ENCODE data around the gene RCBTB1.

Gene RCBTB1

GRCh38 chr13:49549289-49549688 lies 36.1 kb downstream of the RCBTB1 start:
- Histone ChIP-seq H3K36me3 (ENCODE audit: insufficient read depth, low read length) (peaks cover 15% of the 10 kb centered on the region), H3K27me3 (ENCODE audit: control insufficient read depth in 1 of 2, insufficient read depth in 2 of 2, low read length in 2 of 2) (no peaks in the 10 kb centered on the region), H3K9me3 (ENCODE audit: low read length) (no peaks in the 10 kb centered on the region), H3K4me1 (ENCODE audit: insufficient read depth, low read length) (no peaks in the 10 kb centered on the region), H3K4me3 (ENCODE audit: low read depth in 1 of 2, low read length in 2 of 2) (no peak overlapping the region), H3K9ac (ENCODE audit: low read length) (no peak overlapping the region), H3K27ac (ENCODE audit: low read depth, low read length) (no peak overlapping the region)

GRCh38 chr13:49546561-49546960 lies 38.8 kb downstream of the RCBTB1 start:
- H3K4me1 ChIP-seq (ENCODE audit: insufficient read depth, low read length): no peaks in the 10 kb centered on the region
- no peaks in the 10 kb centered on the region for H3K27me3 ChIP-seq (ENCODE audit: control insufficient read depth in 1 of 2, insufficient read depth in 2 of 2, low read length in 2 of 2)
- H3K36me3 ChIP-seq (ENCODE audit: insufficient read depth, low read length): peaks cover 15% of the 10 kb centered on the region
- H3K9me3 ChIP-seq (ENCODE audit: low read length): no peaks in the 10 kb centered on the region
- no peak overlapping the region for H3K9ac ChIP-seq (ENCODE audit: low read length)
- no peak overlapping the region for H3K27ac ChIP-seq (ENCODE audit: low read depth, low read length)
- no peak overlapping the region for H3K4me3 ChIP-seq (ENCODE audit: low read depth in 1 of 2, low read length in 2 of 2)

GRCh38 chr13:49545661-49546060 lies 39.7 kb downstream of the RCBTB1 start:
- H3K9me3 ChIP-seq (ENCODE audit: low read length): no peaks in the 10 kb centered on the region

GRCh38 chr13:49543656-49544055 lies 41.7 kb downstream of the RCBTB1 start:
- no peak overlapping the region for H3K27ac ChIP-seq (ENCODE audit: low read depth, low read length)
- H3K4me3 ChIP-seq (ENCODE audit: low read depth in 1 of 2, low read length in 2 of 2): no peak overlapping the region
- no peaks in the 10 kb centered on the region for H3K9me3 ChIP-seq (ENCODE audit: low read length)
- H3K9ac ChIP-seq (ENCODE audit: low read length): no peak overlapping the region
- no peaks in the 10 kb centered on the region for H3K4me1 ChIP-seq (ENCODE audit: insufficient read depth, low read length)
- peaks cover 14% of the 10 kb centered on the region for H3K36me3 ChIP-seq (ENCODE audit: insufficient read depth, low read length)
- no peaks in the 10 kb centered on the region for H3K27me3 ChIP-seq (ENCODE audit: control insufficient read depth in 1 of 2, insufficient read depth in 2 of 2, low read length in 2 of 2)

More at GRCh38 chr13:49545661-49546060, 39.7 kb downstream of the RCBTB1 start:
- Histone ChIP-seq H3K4me3 (ENCODE audit: low read depth in 1 of 2, low read length in 2 of 2) (no peak overlapping the region), H3K36me3 (ENCODE audit: insufficient read depth, low read length) (peaks cover 12% of the 10 kb centered on the region), H3K27me3 (ENCODE audit: control insufficient read depth in 1 of 2, insufficient read depth in 2 of 2, low read length in 2 of 2) (no peaks in the 10 kb centered on the region), H3K9ac (ENCODE audit: low read length) (no peak overlapping the region), H3K27ac (ENCODE audit: low read depth, low read length) (no peak overlapping the region), H3K4me1 (ENCODE audit: insufficient read depth, low read length) (no peaks in the 10 kb centered on the region)

GRCh38 chr13:49540552-49540951 lies 44.8 kb downstream of the RCBTB1 start:
- Histone ChIP-seq H3K27ac (ENCODE audit: low read depth, low read length) (no peak overlapping the region), H3K4me1 (ENCODE audit: insufficient read depth, low read length) (no peaks in the 10 kb centered on the region), H3K36me3 (ENCODE audit: insufficient read depth, low read length) (peaks cover 8% of the 10 kb centered on the region), H3K27me3 (ENCODE audit: control insufficient read depth in 1 of 2, insufficient read depth in 2 of 2, low read length in 2 of 2) (no peaks in the 10 kb centered on the region), H3K9ac (ENCODE audit: low read length) (no peak overlapping the region), H3K4me3 (ENCODE audit: low read depth in 1 of 2, low read length in 2 of 2) (no peak overlapping the region), H3K9me3 (ENCODE audit: low read length) (no peaks in the 10 kb centered on the region)

GRCh38 chr13:49539746-49540145 lies 45.6 kb downstream of the RCBTB1 start:
- no peak overlapping the region for H3K27ac ChIP-seq (ENCODE audit: low read depth, low read length)
- no peak overlapping the region for H3K4me3 ChIP-seq (ENCODE audit: low read depth in 1 of 2, low read length in 2 of 2)
- no peaks in the 10 kb centered on the region for H3K27me3 ChIP-seq (ENCODE audit: control insufficient read depth in 1 of 2, insufficient read depth in 2 of 2, low read length in 2 of 2)
- H3K36me3 ChIP-seq (ENCODE audit: insufficient read depth, low read length): peaks cover 3% of the 10 kb centered on the region
- no peaks in the 10 kb centered on the region for H3K4me1 ChIP-seq (ENCODE audit: insufficient read depth, low read length)
- H3K9me3 ChIP-seq (ENCODE audit: low read length): no peaks in the 10 kb centered on the region
- no peak overlapping the region for H3K9ac ChIP-seq (ENCODE audit: low read length)

- no peaks in the 10 kb centered on the region for H3K27me3 ChIP-seq (ENCODE audit: control insufficient read depth in 1 of 2, insufficient read depth in 2 of 2, low read length in 2 of 2)
- H3K9ac ChIP-seq (ENCODE audit: low read length): no peak overlapping the region
- H3K36me3 ChIP-seq (ENCODE audit: insufficient read depth, low read length): peaks cover 3% of the 10 kb centered on the region
- no peak overlapping the region for H3K4me3 ChIP-seq (ENCODE audit: low read depth in 1 of 2, low read length in 2 of 2)
- no peaks in the 10 kb centered on the region for H3K9me3 ChIP-seq (ENCODE audit: low read length)
- H3K27ac ChIP-seq (ENCODE audit: low read depth, low read length): no peak overlapping the region
- H3K4me1 ChIP-seq (ENCODE audit: insufficient read depth, low read length): no peaks in the 10 kb centered on the region
Measured at GRCh38 chr13:49539313-49539712, 46.0 kb downstream of the RCBTB1 start.

GRCh38 chr13:49538404-49538803 lies 47.0 kb downstream of the RCBTB1 start:
- Histone ChIP-seq H3K4me1 (ENCODE audit: insufficient read depth, low read length) (no peaks in the 10 kb centered on the region), H3K4me3 (ENCODE audit: low read depth in 1 of 2, low read length in 2 of 2) (no peak overlapping the region), H3K9ac (ENCODE audit: low read length) (no peak overlapping the region), H3K36me3 (ENCODE audit: insufficient read depth, low read length) (peaks cover 9% of the 10 kb centered on the region), H3K9me3 (ENCODE audit: low read length) (no peaks in the 10 kb centered on the region), H3K27me3 (ENCODE audit: control insufficient read depth in 1 of 2, insufficient read depth in 2 of 2, low read length in 2 of 2) (no peaks in the 10 kb centered on the region), H3K27ac (ENCODE audit: low read depth, low read length) (no peak overlapping the region)

- H3K27ac ChIP-seq (ENCODE audit: low read depth, low read length): no peak overlapping the region
- peaks cover 13% of the 10 kb centered on the region for H3K36me3 ChIP-seq (ENCODE audit: insufficient read depth, low read length)
- H3K4me1 ChIP-seq (ENCODE audit: insufficient read depth, low read length): no peaks in the 10 kb centered on the region
- H3K4me3 ChIP-seq (ENCODE audit: low read depth in 1 of 2, low read length in 2 of 2): no peak overlapping the region
- no peaks in the 10 kb centered on the region for H3K9me3 ChIP-seq (ENCODE audit: low read length)
- H3K9ac ChIP-seq (ENCODE audit: low read length): no peak overlapping the region
- no peaks in the 10 kb centered on the region for H3K27me3 ChIP-seq (ENCODE audit: control insufficient read depth in 1 of 2, insufficient read depth in 2 of 2, low read length in 2 of 2)
Measured at GRCh38 chr13:49536144-49536873, 49.0 kb downstream of the RCBTB1 start.

GRCh38 chr13:49533591-49534269 lies 51.6 kb downstream of the RCBTB1 start:
- Histone ChIP-seq H3K4me1 (ENCODE audit: insufficient read depth, low read length) (no peaks in the 10 kb centered on the region), H3K27me3 (ENCODE audit: control insufficient read depth in 1 of 2, insufficient read depth in 2 of 2, low read length in 2 of 2) (no peaks in the 10 kb centered on the region), H3K9ac (ENCODE audit: low read length) (no peak overlapping the region), H3K36me3 (ENCODE audit: insufficient read depth, low read length) (peaks cover 11% of the 10 kb centered on the region), H3K27ac (ENCODE audit: low read depth, low read length) (no peak overlapping the region), H3K9me3 (ENCODE audit: low read length) (no peaks in the 10 kb centered on the region), H3K4me3 (ENCODE audit: low read depth in 1 of 2, low read length in 2 of 2) (no peak overlapping the region)

- Histone ChIP-seq H3K36me3 (ENCODE audit: insufficient read depth, low read length) (peaks cover 16% of the 10 kb centered on the region), H3K9ac (ENCODE audit: low read length) (no peak overlapping the region), H3K27ac (ENCODE audit: low read depth, low read length) (no peak overlapping the region), H3K9me3 (ENCODE audit: low read length) (no peaks in the 10 kb centered on the region), H3K27me3 (ENCODE audit: control insufficient read depth in 1 of 2, insufficient read depth in 2 of 2, low read length in 2 of 2) (no peaks in the 10 kb centered on the region), H3K4me1 (ENCODE audit: insufficient read depth, low read length) (no peaks in the 10 kb centered on the region), H3K4me3 (ENCODE audit: low read depth in 1 of 2, low read length in 2 of 2) (no peak overlapping the region)
Measured at GRCh38 chr13:49533011-49533410, 52.3 kb downstream of the RCBTB1 start.

GRCh38 chr13:49532593-49532992 lies 52.8 kb downstream of the RCBTB1 start:
- no peaks in the 10 kb centered on the region for H3K4me1 ChIP-seq (ENCODE audit: insufficient read depth, low read length)

More at GRCh38 chr13:49532593-49532992, 52.8 kb downstream of the RCBTB1 start:
- Histone ChIP-seq H3K36me3 (ENCODE audit: insufficient read depth, low read length) (peaks cover 20% of the 10 kb centered on the region), H3K27me3 (ENCODE audit: control insufficient read depth in 1 of 2, insufficient read depth in 2 of 2, low read length in 2 of 2) (no peaks in the 10 kb centered on the region), H3K9me3 (ENCODE audit: low read length) (no peaks in the 10 kb centered on the region), H3K9ac (ENCODE audit: low read length) (no peak overlapping the region), H3K27ac (ENCODE audit: low read depth, low read length) (no peak overlapping the region), H3K4me3 (ENCODE audit: low read depth in 1 of 2, low read length in 2 of 2) (no peak overlapping the region)

Measured in muscle layer of colon (tissue), 2 donors.